IPS-18a (cell line): ENCODE data around the gene MKI67.
"Not testable (repeated sequence)": the region's sequence is repeated elsewhere in the genome, so short reads cannot be mapped to it uniquely, and the experiment has no call there.

ENCODE experiments used
- H3K27ac ChIP-seq: one replicate; pipeline ENCODE4 v1.5.1; 2013; ENCODE audit warnings: low read length
- H3K27me3 ChIP-seq: one replicate; pipeline ENCODE4 v1.6.1; 2013; ENCODE audit warnings: mild to moderate bottlenecking, low read length; ENCODE audit not compliant: control insufficient read depth, insufficient read depth
- H3K36me3 ChIP-seq: one replicate; pipeline ENCODE4 v1.6.1; 2013; ENCODE audit warnings: low read depth, low read length; ENCODE audit not compliant: control insufficient read depth
- H3K4me1 ChIP-seq: one replicate; pipeline ENCODE4 v1.6.1; 2013; ENCODE audit warnings: low read depth, low read length; ENCODE audit not compliant: control insufficient read depth
- H3K4me3 ChIP-seq: one replicate; pipeline ENCODE4 v1.5.1; 2013; ENCODE audit warnings: low read length
- H3K9ac ChIP-seq: one replicate; pipeline ENCODE4 v1.6.1; 2013; ENCODE audit warnings: mild to moderate bottlenecking, low read length, moderate library complexity
- H3K9me3 ChIP-seq: one replicate; pipeline ENCODE4 v1.6.1; 2013; ENCODE audit warnings: low read depth, low read length; ENCODE audit not compliant: control insufficient read depth

MKI67 gene

DNA sequence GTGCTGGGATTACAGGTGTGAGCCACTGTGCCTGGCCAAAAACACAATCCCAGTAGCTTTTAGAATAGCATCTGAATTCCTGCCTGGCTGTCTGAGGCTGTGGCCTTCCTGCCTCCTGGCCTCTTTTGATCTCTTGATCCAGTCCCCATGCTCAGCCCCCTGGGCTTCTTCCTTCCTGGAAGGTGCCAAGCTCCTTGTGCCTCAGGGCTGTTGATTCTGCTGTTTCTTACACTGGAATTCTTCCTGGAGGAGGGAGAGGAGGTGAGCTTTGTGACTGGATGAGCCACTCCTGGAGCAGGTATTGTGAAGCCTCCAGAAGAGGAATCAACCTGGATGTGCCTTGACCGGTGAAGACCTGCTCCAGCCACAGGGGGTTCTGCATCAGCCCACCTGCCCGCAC lies 17.3 kb upstream of the MKI67 start:
- H3K9me3 ChIP-seq, result no peaks in the 10 kb centered on the region
- no peaks in the 10 kb centered on the region for H3K36me3 ChIP-seq
- no peaks in the 10 kb centered on the region for H3K27me3 ChIP-seq
- no peak overlapping the region for H3K27ac ChIP-seq
- H3K9ac ChIP-seq, result no peak overlapping the region
- no peaks in the 10 kb centered on the region for H3K4me1 ChIP-seq
- no peak overlapping the region for H3K4me3 ChIP-seq

DNA sequence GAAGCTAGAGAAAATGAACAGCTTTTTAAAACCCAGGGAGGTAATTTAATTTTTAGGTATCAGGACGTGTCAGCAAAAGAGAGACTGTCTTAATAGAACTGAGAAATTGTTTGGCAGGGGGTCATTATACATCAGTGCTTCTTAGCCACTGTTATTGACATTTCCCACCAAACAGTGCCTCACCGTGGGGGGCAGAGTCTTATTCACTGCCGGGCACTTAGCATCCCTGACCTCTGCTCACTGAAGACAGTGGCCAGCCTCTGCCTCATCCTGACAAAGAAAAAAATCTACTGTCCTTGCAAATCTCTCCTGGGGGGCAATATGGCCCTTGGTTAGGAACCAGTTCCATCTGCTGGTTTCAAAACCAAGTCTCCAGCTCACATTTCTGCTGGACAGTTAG lies 14.2 kb upstream of the MKI67 start:
- no peaks in the 10 kb centered on the region for H3K9me3 ChIP-seq
- H3K36me3 ChIP-seq, result no peaks in the 10 kb centered on the region
- H3K4me3 ChIP-seq, result no peak overlapping the region
- H3K4me1 ChIP-seq, result no peaks in the 10 kb centered on the region
- no peak overlapping the region for H3K27ac ChIP-seq
- H3K9ac ChIP-seq, result no peak overlapping the region
- H3K27me3 ChIP-seq, result no peaks in the 10 kb centered on the region

DNA sequence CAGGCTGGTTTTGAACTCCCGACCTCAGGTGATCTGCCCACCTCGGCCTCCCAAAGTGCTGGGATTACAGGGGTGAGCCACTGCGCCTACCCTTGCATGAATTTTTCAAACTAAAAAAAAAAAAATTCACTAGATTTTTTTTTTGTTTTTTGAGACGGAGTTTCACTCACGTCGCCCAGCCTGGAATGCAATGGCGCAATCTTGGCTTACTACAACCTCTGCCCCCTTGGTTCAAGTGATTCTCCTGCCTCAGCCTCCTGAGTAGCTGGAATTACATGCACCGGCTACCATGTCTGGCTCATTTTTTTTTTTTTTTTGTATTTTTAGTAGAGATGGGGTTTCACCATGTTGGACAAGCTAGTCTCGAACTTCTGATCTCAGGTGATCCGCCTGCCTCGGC lies 12.2 kb upstream of the MKI67 start:
- H3K27ac ChIP-seq, H3K36me3 ChIP-seq, H3K27me3 ChIP-seq, H3K4me3 ChIP-seq, H3K9ac ChIP-seq, H3K4me1 ChIP-seq, H3K9me3 ChIP-seq: not testable (repeated sequence)

DNA sequence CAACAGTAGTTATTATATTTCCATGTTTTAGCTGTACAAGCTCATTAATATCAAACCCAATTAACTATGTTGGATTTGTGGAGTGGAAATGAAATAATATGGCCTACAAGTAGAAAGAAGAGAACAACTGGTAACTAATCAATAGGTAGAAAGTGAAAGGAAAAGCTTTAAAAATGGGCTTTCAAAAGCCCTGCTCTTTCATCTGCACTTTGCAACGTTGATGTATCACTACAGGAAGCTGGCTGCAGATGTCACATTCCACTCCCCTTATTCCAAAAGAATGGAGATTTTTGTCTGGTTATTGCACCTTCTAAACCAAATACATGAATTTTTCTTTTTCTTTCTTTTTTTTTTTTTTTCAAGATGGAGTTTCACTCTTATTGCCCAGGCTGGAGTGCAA lies 11.7 kb upstream of the MKI67 start:
- no peaks in the 10 kb centered on the region for H3K36me3 ChIP-seq
- no peak overlapping the region for H3K4me3 ChIP-seq
- H3K27ac ChIP-seq, result no peak overlapping the region
- no peaks in the 10 kb centered on the region for H3K4me1 ChIP-seq
- no peak overlapping the region for H3K9ac ChIP-seq
- H3K27me3 ChIP-seq, result no peaks in the 10 kb centered on the region
- no peaks in the 10 kb centered on the region for H3K9me3 ChIP-seq

DNA sequence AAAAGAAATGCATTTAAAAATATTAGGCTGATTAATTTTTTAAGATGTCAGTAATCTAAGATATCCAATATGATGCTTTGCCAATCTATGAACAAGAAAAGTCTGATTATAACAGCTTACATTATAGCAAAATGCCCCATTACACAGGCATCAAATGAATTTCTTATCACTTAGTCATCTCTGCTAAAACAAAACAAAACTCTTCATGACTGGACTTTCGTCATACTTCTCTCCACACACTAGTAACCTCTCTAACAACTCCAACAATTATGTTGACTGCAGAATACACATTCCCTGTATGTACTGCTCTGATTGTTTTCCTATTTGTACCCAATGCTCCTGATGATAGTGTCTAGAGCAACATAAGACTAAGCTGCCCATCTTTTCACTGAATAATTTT lies 3.8 kb upstream of the MKI67 start:
- no peak overlapping the region for H3K9ac ChIP-seq
- no peaks in the 10 kb centered on the region for H3K9me3 ChIP-seq
- peaks cover 7% of the 10 kb centered on the region for H3K27me3 ChIP-seq
- peaks cover 8% of the 10 kb centered on the region for H3K4me1 ChIP-seq
- no peak overlapping the region for H3K27ac ChIP-seq
- H3K4me3 ChIP-seq, result no peak overlapping the region
- H3K36me3 ChIP-seq, result no peaks in the 10 kb centered on the region

DNA sequence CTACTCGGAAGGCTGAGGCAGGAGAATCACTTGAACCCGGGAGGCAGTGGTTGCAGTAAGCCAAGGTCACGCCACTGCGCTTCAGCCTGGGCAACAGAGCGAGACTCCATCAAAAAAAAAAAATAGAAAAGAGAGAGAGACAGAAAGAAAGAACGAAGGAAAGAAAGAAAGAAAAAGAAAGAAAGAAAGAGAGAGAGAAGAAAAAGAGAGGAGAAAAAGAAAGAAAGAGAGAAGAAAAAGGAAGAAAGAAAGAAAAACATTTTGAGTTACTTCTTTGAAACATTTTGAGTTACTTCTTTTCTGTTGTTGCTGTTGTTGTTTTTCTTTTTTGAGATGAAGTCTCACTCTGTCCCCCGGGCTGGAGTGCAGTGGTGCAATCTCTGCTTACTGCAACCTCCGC lies 2.4 kb upstream of the MKI67 start:
- no peaks in the 10 kb centered on the region for H3K9me3 ChIP-seq
- H3K4me1 ChIP-seq, result peaks cover 17% of the 10 kb centered on the region

DNA sequence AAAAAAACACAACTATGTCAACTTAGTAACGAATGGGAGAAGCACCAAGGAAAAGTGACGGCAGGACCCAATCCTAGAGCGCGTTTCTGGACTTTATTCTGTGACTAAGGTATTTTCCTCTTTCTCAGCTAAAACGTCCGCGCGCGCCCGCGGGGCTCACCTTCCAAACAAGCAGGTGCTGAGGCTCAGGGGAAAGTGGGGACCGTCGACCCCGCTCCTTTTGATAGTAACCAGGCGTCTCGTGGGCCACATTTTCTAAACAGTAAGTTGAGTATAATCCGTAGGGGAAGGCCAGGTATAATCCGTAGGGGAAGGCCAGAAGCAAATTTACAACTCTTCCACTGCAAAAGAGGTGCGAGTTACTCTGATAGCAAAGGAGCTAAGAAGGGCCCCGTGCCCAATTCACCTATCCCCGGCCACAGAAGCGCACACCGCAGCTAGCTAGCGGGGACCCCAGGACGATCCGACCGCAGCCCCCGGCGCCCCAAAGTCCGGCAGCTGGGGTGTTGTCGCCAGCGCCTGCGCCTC lies 743 bp downstream of the MKI67 start:
- Histone ChIP-seq H3K27me3 (peaks cover 7% of the 10 kb centered on the region), H3K4me3 (peak overlapping the region; percentile 85), H3K27ac (no peak overlapping the region), H3K4me1 (peaks cover 17% of the 10 kb centered on the region), H3K36me3 (peaks cover 13% of the 10 kb centered on the region), H3K9ac (peak overlapping the region; percentile 66), H3K9me3 (no peaks in the 10 kb centered on the region)

More for the DNA sequence above, 2.4 kb upstream of the MKI67 start:
- Histone ChIP-seq H3K27ac (no peak overlapping the region), H3K27me3 (peaks cover 7% of the 10 kb centered on the region), H3K36me3 (no peaks in the 10 kb centered on the region), H3K4me3 (no peak overlapping the region), H3K9ac (no peak overlapping the region)

DNA sequence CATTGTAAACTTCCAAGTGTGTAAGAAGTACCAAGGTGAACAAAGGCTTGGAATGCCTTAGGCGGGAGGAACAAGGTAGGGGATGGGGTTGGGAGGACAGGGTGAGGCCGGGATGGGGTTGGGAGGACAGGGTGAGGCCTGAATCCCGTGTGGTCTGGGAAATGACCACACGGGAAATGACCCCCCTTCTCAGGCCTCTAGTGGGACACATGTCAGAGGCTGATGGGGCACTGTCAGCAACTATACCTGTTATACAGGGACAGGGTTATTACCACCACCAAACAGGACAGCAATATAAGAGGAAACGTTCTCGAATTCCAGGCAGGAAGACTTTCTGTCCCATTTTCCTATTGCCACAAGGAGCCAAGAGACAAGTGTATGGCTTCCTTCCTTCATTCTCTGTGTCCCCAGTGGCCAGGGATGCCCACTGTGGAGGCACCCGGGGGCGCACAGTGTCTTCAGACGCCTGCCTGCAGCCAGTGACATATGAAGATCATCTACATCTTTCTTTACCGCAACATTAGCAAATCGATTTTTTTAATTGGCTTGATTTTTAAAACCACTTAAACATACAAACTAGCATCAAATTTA lies 1.3 kb downstream of the MKI67 start:
- Histone ChIP-seq H3K27ac (no peak overlapping the region), H3K4me1 (peaks cover 17% of the 10 kb centered on the region), H3K27me3 (peaks cover 7% of the 10 kb centered on the region), H3K9ac (peak overlapping the region; percentile 66), H3K36me3 (peaks cover 13% of the 10 kb centered on the region), H3K9me3 (no peaks in the 10 kb centered on the region), H3K4me3 (peak overlapping the region; percentile 85)

DNA sequence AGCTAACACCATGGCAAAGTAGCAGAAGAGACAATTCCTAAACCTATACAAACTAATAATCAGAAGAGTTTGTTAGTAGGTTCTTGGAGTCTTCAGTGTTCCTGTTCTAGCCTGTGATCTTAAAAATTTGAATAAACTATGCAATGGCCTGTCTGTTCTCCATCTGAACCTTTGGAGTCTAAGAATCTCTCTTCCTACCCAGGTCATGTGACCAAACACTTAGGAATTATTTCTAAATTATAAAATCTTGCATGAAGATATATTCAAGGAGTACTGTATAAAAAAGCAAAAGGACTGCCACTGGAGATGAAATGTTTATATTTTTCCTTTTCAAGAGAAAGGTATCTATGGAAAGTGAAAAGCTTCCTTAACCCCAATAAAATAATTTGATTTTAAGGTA lies 2.4 kb downstream of the MKI67 start:
- no peaks in the 10 kb centered on the region for H3K9me3 ChIP-seq
- H3K27me3 ChIP-seq, result peaks cover 7% of the 10 kb centered on the region
- H3K27ac ChIP-seq, result no peak overlapping the region
- H3K4me1 ChIP-seq, result peaks cover 17% of the 10 kb centered on the region
- no peak overlapping the region for H3K4me3 ChIP-seq
- H3K9ac ChIP-seq, result no peak overlapping the region
- H3K36me3 ChIP-seq, result peaks cover 23% of the 10 kb centered on the region

DNA sequence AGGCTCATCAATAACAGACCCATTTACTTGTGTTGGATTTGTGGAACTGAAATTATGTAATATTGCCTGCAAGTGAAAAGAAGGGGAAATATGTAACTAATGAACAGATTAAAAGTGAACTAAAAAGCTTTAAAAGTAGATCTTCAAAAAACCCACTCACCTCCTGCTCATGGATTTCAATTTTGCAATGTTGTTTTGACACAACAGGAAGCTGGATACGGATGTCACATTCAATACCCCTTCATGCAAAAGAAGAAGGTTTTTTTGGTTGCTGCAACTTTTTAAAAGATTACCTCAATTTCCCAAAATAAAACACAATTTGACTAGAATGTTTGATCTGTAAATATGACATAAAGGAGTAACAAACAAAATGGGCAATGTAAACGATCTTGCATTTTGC lies 3.3 kb downstream of the MKI67 start:
- no peak overlapping the region for H3K27ac ChIP-seq
- peaks cover 30% of the 10 kb centered on the region for H3K36me3 ChIP-seq
- H3K9ac ChIP-seq, result no peak overlapping the region
- peaks cover 7% of the 10 kb centered on the region for H3K27me3 ChIP-seq
- H3K4me1 ChIP-seq, result peaks cover 17% of the 10 kb centered on the region
- no peaks in the 10 kb centered on the region for H3K9me3 ChIP-seq
- no peak overlapping the region for H3K4me3 ChIP-seq

DNA sequence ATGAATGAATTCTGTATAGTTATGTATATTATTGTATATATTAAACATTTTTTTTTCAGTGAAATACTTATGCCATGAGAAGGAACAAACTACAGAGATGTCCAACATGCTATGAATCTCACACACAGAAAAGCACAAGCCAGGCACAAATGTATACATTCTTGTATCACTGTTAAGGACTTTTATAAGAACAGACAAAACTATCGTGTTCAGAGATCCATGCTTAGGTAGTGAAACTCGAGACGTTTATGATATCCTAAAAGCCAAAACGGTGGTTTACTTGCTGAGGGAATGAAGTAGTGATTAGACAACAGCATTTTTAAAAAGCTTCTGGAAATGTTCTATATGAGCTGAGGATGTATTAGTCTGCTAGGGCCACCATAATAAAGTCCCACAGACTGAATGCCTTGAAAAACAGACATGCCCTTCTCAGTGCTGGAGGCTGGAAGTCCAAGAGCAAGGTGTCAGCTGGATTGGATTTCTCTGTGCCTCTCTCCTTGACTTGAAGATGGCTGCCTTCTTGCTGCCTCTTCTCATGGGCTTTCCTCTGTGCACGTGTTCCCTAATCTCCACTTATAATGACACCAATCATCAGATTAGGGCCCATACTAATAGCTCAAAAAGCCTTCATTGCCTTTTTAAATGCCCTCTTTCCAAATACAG lies 4.3 kb downstream of the MKI67 start:
- H3K36me3 ChIP-seq, result peaks cover 34% of the 10 kb centered on the region
- H3K4me1 ChIP-seq, result peaks cover 9% of the 10 kb centered on the region
- no peak overlapping the region for H3K4me3 ChIP-seq
- H3K9ac ChIP-seq, result no peak overlapping the region
- no peak overlapping the region for H3K27ac ChIP-seq
- no peaks in the 10 kb centered on the region for H3K27me3 ChIP-seq
- H3K9me3 ChIP-seq, result no peaks in the 10 kb centered on the region
